Omental fat pad (tissue), 4 donors: ENCODE results near the gene MYO1B. TPM values are rescaled to one million over a fixed set of nuclear protein-coding genes. Genes with fewer than 3 reads are reported as not detected.
A peak's percentile ranks its signal among the peaks of the same experiment; 100 is the strongest.

ENCODE experiments used
- ATAC-seq: fragments of 150-250 bp; one replicate; pipeline ENCODE4 v1.9.1; 2016; ENCODE audit warnings: mild to moderate bottlenecking, moderate library complexity; ENCODE audit not compliant: low FRiP score
- DNase-seq: peaks from one replicate; pipeline ENCODE4 v3.0.0-alpha.2; 2019; ENCODE audit warnings: low spot score
- CTCF ChIP-seq, 3 donors: fragments of 450-650 bp; IDR thresholded peaks; one replicate each; pipeline ENCODE4 v1.5.1; 2016 to 2017; ENCODE audit warnings: antibody characterized with exemption in 3 of 3, mild to moderate bottlenecking in 3 of 3, moderate library complexity in 2 of 3
- total RNA-seq, 4 donors: library from RNA; depleted of rRNA; stranded (reverse); fragments of >200 nt; gene quantifications; one replicate each; pipeline ENCODE4 v1.1.0, GENCODE V29; 2016

The MYO1B gene
- total RNA-seq, 4 donors from 2014 or later, result 37.7 to 118 (median 59.8) TPM

- no peak for DNase-seq
- ATAC-seq, result no peak
- no peak for TF ChIP-seq CTCF (IDR thresholded peaks at IDR 0.05)
These were observed 77.8 kb downstream of the MYO1B start for GRCh38 chr2:191322828-191323506.

- DNase-seq (no peak), ATAC-seq (no peak)
- no peak for TF ChIP-seq CTCF (IDR thresholded peaks at IDR 0.05)
These were observed 80.6 kb downstream of the MYO1B start for GRCh38 chr2:191325651-191326365.

GRCh38 chr2:191327484-191327883, 82.3 kb downstream of the MYO1B start:
- ATAC-seq (no peak), DNase-seq (no peak)
- no peak for TF ChIP-seq CTCF (IDR thresholded peaks at IDR 0.05)

GRCh38 chr2:191328150-191328809, 83.1 kb downstream of the MYO1B start:
- ATAC-seq (no peak), DNase-seq (no peak)
- no peak for TF ChIP-seq CTCF (IDR thresholded peaks at IDR 0.05)

- DNase-seq (no peak), ATAC-seq (no peak)
- no peak for TF ChIP-seq CTCF (IDR thresholded peaks at IDR 0.05)
These were observed 84.6 kb downstream of the MYO1B start for GRCh38 chr2:191329841-191330240.

GRCh38 chr2:191333911-191334357, 88.7 kb downstream of the MYO1B start:
- peak; percentile 47 for ATAC-seq
- DNase-seq, result no peak
- TF ChIP-seq CTCF (IDR thresholded peaks at IDR 0.05), result no peak
